ENCODE measurements around the gene MSANTD3.

- TF ChIP-seq U2AF2 (optimal IDR thresholded peaks at IDR 0.05; ENCODE audit: low read depth, low read length) = no peak
- TF ChIP-seq SOX6 (IDR thresholded peaks at IDR 0.05) = no peak
- TF ChIP-seq YY1 (IDR thresholded peaks at IDR 0.05; ENCODE audit: borderline replicate concordance in 1 of 3, control insufficient read depth in 1 of 3, extremely low read depth in 1 of 3, insufficient read depth in 3 of 3, insufficient read length in 1 of 3, insufficient replicate concordance in 2 of 3, low read depth in 1 of 3, low read length in 2 of 3) = no peak
- TF ChIP-seq, protein P1, sequence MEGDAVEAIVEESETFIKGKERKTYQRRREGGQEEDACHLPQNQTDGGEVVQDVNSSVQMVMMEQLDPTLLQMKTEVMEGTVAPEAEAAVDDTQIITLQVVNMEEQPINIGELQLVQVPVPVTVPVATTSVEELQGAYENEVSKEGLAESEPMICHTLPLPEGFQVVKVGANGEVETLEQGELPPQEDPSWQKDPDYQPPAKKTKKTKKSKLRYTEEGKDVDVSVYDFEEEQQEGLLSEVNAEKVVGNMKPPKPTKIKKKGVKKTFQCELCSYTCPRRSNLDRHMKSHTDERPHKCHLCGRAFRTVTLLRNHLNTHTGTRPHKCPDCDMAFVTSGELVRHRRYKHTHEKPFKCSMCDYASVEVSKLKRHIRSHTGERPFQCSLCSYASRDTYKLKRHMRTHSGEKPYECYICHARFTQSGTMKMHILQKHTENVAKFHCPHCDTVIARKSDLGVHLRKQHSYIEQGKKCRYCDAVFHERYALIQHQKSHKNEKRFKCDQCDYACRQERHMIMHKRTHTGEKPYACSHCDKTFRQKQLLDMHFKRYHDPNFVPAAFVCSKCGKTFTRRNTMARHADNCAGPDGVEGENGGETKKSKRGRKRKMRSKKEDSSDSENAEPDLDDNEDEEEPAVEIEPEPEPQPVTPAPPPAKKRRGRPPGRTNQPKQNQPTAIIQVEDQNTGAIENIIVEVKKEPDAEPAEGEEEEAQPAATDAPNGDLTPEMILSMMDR (IDR thresholded peaks at IDR 0.05 in 2 of 3, conservative IDR thresholded peaks at IDR 0.05 in 1 of 3; ENCODE audit: insufficient read depth in 2 of 3, low read depth in 1 of 3, low read length in 3 of 3) = no peak
- TF ChIP-seq SRSF3 (IDR thresholded peaks at IDR 0.05; ENCODE audit: insufficient read depth, low read length) = no peak
- TF ChIP-seq POLR2G (IDR thresholded peaks at IDR 0.05; ENCODE audit: low read depth, low read length) = no peak
- TF ChIP-seq ZNF133 (CRISPR knock-in tag; IDR thresholded peaks at IDR 0.05) = no peak
- TF ChIP-seq POLR2AphosphoS5 (IDR thresholded peaks at IDR 0.05; ENCODE audit: control insufficient read depth, insufficient read depth, low read depth, low read length) = no peak
- TF ChIP-seq PREB (CRISPR knock-in tag; IDR thresholded peaks at IDR 0.05) = no peak
- no peak for TF ChIP-seq BCOR (IDR thresholded peaks at IDR 0.05)
- TF ChIP-seq, protein P2, sequence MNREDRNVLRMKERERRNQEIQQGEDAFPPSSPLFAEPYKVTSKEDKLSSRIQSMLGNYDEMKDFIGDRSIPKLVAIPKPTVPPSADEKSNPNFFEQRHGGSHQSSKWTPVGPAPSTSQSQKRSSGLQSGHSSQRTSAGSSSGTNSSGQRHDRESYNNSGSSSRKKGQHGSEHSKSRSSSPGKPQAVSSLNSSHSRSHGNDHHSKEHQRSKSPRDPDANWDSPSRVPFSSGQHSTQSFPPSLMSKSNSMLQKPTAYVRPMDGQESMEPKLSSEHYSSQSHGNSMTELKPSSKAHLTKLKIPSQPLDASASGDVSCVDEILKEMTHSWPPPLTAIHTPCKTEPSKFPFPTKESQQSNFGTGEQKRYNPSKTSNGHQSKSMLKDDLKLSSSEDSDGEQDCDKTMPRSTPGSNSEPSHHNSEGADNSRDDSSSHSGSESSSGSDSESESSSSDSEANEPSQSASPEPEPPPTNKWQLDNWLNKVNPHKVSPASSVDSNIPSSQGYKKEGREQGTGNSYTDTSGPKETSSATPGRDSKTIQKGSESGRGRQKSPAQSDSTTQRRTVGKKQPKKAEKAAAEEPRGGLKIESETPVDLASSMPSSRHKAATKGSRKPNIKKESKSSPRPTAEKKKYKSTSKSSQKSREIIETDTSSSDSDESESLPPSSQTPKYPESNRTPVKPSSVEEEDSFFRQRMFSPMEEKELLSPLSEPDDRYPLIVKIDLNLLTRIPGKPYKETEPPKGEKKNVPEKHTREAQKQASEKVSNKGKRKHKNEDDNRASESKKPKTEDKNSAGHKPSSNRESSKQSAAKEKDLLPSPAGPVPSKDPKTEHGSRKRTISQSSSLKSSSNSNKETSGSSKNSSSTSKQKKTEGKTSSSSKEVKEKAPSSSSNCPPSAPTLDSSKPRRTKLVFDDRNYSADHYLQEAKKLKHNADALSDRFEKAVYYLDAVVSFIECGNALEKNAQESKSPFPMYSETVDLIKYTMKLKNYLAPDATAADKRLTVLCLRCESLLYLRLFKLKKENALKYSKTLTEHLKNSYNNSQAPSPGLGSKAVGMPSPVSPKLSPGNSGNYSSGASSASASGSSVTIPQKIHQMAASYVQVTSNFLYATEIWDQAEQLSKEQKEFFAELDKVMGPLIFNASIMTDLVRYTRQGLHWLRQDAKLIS (CRISPR knock-in tag; IDR thresholded peaks at IDR 0.05) = no peak
These were observed 39.9 kb downstream of the MSANTD3 start for GRCh38 chr9:100466829-100467221.

All from K562 (cell line).